Thyroid gland (tissue), 4 donors: ENCODE results near the gene NDUFS8.

Experiments used
- POLR2A ChIP-seq, 2 donors: fragments of 450-650 bp; IDR thresholded peaks; one replicate each; pipeline ENCODE4 v1.6.1; 2017; ENCODE audit warnings: antibody characterized with exemption in 2 of 2, mild to moderate bottlenecking in 2 of 2, moderate library complexity in 1 of 2
- TF ChIP-seq, protein P1 (sequence below), 6 experiments: fragments of 200-600 bp in 3 of 6; fragments of 450-650 bp in 3 of 6; sonication (generic) in 3 of 6; IDR thresholded peaks; one replicate each; pipeline ENCODE4 v1.5.1; 2016 to 2019; ENCODE audit warnings: antibody characterized with exemption in 6 of 6, mild to moderate bottlenecking in 2 of 6, inconsistent platforms in 1 of 6, moderate library complexity in 1 of 6

DNA sequence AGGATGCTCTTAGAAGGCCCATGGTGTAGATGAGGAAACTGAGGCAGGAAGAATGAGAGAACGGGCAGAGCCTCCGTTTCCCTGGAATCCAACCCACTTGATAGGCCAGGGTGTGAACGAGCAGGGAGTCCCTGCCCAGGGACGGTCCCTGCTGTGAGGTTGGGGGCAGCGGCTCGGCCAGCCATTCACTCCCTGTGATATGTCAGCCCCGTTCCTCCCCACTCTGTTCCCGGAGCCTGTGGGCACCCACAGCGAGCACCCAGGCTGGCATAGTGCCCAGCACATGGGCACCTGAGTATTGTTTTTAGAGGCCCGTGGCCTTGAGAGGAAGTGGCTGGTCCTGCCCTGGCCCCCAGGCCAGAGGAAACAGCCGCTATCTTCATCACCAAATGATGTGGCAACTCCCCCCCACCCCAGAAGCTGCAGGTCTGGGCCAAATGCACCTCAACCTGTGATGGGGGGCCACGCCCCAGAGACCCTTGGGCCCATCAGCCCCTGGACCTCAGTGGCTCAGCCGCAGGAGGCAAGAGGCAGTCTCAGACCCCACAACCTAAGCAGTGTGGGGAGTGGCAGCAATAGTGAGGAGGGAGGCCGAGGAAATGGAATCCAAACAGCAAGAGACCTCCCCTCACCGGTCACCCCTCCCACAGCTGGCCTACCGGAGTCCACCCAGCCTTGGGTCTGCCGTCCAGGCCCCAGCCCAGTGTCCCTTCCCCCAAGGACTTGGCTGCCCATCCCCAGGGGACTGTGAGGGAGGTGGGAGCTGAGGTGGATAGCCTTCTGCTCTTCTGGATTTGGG lies 18.2 kb upstream of the NDUFS8 start:
- no peak for TF ChIP-seq POLR2A (IDR thresholded peaks at IDR 0.05)
- TF ChIP-seq, protein P1, sequence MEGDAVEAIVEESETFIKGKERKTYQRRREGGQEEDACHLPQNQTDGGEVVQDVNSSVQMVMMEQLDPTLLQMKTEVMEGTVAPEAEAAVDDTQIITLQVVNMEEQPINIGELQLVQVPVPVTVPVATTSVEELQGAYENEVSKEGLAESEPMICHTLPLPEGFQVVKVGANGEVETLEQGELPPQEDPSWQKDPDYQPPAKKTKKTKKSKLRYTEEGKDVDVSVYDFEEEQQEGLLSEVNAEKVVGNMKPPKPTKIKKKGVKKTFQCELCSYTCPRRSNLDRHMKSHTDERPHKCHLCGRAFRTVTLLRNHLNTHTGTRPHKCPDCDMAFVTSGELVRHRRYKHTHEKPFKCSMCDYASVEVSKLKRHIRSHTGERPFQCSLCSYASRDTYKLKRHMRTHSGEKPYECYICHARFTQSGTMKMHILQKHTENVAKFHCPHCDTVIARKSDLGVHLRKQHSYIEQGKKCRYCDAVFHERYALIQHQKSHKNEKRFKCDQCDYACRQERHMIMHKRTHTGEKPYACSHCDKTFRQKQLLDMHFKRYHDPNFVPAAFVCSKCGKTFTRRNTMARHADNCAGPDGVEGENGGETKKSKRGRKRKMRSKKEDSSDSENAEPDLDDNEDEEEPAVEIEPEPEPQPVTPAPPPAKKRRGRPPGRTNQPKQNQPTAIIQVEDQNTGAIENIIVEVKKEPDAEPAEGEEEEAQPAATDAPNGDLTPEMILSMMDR (IDR thresholded peaks at IDR 0.05) = no peak
